ENCODE data around the gene ZNF146. TPM values are rescaled to one million over a fixed set of nuclear protein-coding genes. Genes with fewer than 3 reads are reported as not detected.
"Not testable (repeated sequence)": the region's sequence is repeated elsewhere in the genome, so short reads cannot be mapped to it uniquely, and the experiment has no call there.

Gene ZNF146
- total RNA-seq, 1 donor from 2014 or later, result 68.7 TPM

DNA sequence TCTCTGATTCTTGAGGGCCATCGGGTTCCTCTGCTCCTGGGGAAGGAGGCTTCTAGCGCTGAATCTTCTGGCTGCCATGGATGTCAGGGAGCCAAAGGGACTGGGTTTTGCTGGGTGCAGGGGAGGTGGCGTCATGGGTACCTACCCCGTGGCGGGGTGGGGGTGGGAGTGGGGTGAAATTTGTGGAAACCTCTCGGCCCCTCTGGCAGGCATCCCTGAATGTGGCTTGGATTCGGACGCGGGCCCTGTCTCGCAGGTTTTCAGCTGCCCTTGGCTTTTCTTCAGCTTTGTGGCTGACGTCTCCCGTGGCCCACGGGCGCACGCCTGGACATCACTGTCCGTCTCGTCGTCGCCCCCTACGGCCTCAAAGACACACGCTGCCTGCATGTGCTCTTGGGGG, 53.2 kb downstream of the ZNF146 start:
- not testable (repeated sequence) for DNase-seq (ENCODE audit: extremely low read depth, low read depth, low spot score)

DNA sequence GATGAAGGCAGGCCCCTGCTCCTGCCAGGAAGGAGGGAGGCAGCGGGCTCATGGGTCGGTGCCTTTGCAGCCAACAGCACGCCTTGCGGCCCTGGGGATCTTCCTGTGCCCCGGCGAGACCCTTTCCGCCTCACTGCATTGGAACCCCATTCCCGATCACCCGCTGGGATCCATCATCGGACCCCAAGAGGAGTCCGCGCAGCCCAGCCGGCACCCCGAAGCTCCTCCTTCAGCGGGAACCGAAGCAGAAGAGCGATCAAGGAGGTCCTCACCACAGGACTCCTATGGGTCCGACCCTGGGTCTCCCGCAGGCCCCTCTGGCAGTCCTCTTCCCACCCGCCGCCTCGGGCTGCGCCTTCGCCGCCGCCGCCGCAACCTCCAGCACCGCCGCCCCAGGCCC, 53.7 kb downstream of the ZNF146 start:
- DNase-seq (ENCODE audit: extremely low read depth, low read depth, low spot score), result not testable (repeated sequence)

DNA sequence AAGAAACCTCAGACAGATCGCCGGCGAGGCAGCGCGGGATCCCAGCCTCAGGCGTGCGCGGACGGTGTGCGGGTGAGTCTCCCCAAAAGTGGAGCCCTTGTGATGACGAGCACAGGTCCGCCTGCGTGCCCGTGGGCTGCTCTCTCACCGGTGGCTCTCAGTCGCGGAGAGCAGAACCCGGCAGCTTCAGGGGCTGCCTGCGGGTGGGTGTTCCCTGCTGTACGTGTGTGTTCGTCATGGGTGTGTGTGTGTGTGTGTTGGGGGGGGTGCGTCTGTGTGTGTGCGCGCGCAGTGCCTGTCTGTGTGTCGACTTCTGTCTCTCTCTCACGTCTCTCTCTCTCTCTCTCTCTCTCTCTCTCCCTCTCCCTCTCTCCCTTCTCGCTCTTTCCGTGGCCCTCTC, 54.4 kb downstream of the ZNF146 start:
- DNase-seq (ENCODE audit: extremely low read depth, low read depth, low spot score), result not testable (repeated sequence)

Other genes with a start within 250 kb of the ZNF146 start
- gene SDHAF1, start 219.9 kb upstream of the ZNF146 start, total RNA-seq, result 19.8 and 29.1 TPM in 2 replicates
- gene SYNE4, start 206.3 kb upstream of the ZNF146 start, total RNA-seq, result not detected in 2 replicates
- gene ALKBH6, start 200.9 kb upstream of the ZNF146 start, total RNA-seq, result 22.5 and 35.5 TPM in 2 replicates
- 14.0 TPM in 2 replicates for gene CLIP3, start 182.2 kb upstream of the ZNF146 start, total RNA-seq
- 10.3 and 13.9 TPM in 2 replicates for gene THAP8, start 160.8 kb upstream of the ZNF146 start, total RNA-seq
- gene WDR62, start 160.2 kb upstream of the ZNF146 start, total RNA-seq, result 2.3 and 4.8 TPM in 2 replicates
- not detected in 2 replicates for gene OVOL3, start 104.0 kb upstream of the ZNF146 start, total RNA-seq
- gene POLR2I, start 100.2 kb upstream of the ZNF146 start, total RNA-seq, result 38.7 and 51.9 TPM in 2 replicates
- 246 and 286 TPM in 2 replicates for gene TBCB, start 99.6 kb upstream of the ZNF146 start, total RNA-seq
- gene CAPNS1, start 75.0 kb upstream of the ZNF146 start, total RNA-seq, result 334 and 435 TPM in 2 replicates
- 4.8 and 26.8 TPM in 2 replicates for gene COX7A1, start 62.7 kb upstream of the ZNF146 start, total RNA-seq
- 1.2 and 2.9 TPM in 2 replicates for gene ZNF565, start 441 bp upstream of the ZNF146 start, total RNA-seq
- 1.2 and 3.5 TPM in 2 replicates for gene ZFP14, start 164.1 kb downstream of the ZNF146 start, total RNA-seq
- gene ZFP82, start 203.5 kb downstream of the ZNF146 start, total RNA-seq, result 3.5 and 4.7 TPM in 2 replicates